ENCODE measurements around the gene CCNE1.

Gene CCNE1

GRCh38 chr19:29812080-29812880, 489 bp downstream of the CCNE1 start:
- TF ChIP-seq TAF1 (IDR thresholded peaks at IDR 0.05; ENCODE audit: borderline replicate concordance, insufficient read depth, low read length) (no peak), POLR2AphosphoS5 (IDR thresholded peaks at IDR 0.05; ENCODE audit: low read depth, low read length) (no peak), FOXP2 (optimal IDR thresholded peaks at IDR 0.05; ENCODE audit: borderline replicate concordance, extremely low read depth, extremely low read length, insufficient read depth) (no peak), SIN3A (IDR thresholded peaks at IDR 0.05; ENCODE audit: borderline replicate concordance, insufficient read depth, low read length) (no peak), REST (IDR thresholded peaks at IDR 0.05; ENCODE audit: insufficient read depth in 1 of 2, low read depth in 2 of 2, low read length in 2 of 2) (no peak)

- TF ChIP-seq POLR2AphosphoS5 (IDR thresholded peaks at IDR 0.05; ENCODE audit: low read depth, low read length) (no peak), SIN3A (IDR thresholded peaks at IDR 0.05; ENCODE audit: borderline replicate concordance, insufficient read depth, low read length) (no peak), TAF1 (IDR thresholded peaks at IDR 0.05; ENCODE audit: borderline replicate concordance, insufficient read depth, low read length) (no peak), FOXP2 (optimal IDR thresholded peaks at IDR 0.05; ENCODE audit: borderline replicate concordance, extremely low read depth, extremely low read length, insufficient read depth) (no peak), REST (IDR thresholded peaks at IDR 0.05; ENCODE audit: insufficient read depth in 1 of 2, low read depth in 2 of 2, low read length in 2 of 2) (no peak)
These were observed 1.1 kb downstream of the CCNE1 start for GRCh38 chr19:29812881-29813275.

GRCh38 chr19:29813642-29814041, 1.9 kb downstream of the CCNE1 start:
- TF ChIP-seq TAF1 (IDR thresholded peaks at IDR 0.05; ENCODE audit: borderline replicate concordance, insufficient read depth, low read length), result no peak
- TF ChIP-seq FOXP2 (optimal IDR thresholded peaks at IDR 0.05; ENCODE audit: borderline replicate concordance, extremely low read depth, extremely low read length, insufficient read depth), result no peak

- TF ChIP-seq REST (IDR thresholded peaks at IDR 0.05; ENCODE audit: insufficient read depth in 1 of 2, low read depth in 2 of 2, low read length in 2 of 2) (no peak), POLR2AphosphoS5 (IDR thresholded peaks at IDR 0.05; ENCODE audit: low read depth, low read length) (no peak), SIN3A (IDR thresholded peaks at IDR 0.05; ENCODE audit: borderline replicate concordance, insufficient read depth, low read length) (no peak), FOXP2 (optimal IDR thresholded peaks at IDR 0.05; ENCODE audit: borderline replicate concordance, extremely low read depth, extremely low read length, insufficient read depth) (no peak), TAF1 (IDR thresholded peaks at IDR 0.05; ENCODE audit: borderline replicate concordance, insufficient read depth, low read length) (no peak)
These were observed 3.4 kb downstream of the CCNE1 start for GRCh38 chr19:29815231-29815630.

- TF ChIP-seq TAF1 (IDR thresholded peaks at IDR 0.05; ENCODE audit: borderline replicate concordance, insufficient read depth, low read length), result no peak
- TF ChIP-seq POLR2AphosphoS5 (IDR thresholded peaks at IDR 0.05; ENCODE audit: low read depth, low read length), result no peak
- no peak for TF ChIP-seq FOXP2 (optimal IDR thresholded peaks at IDR 0.05; ENCODE audit: borderline replicate concordance, extremely low read depth, extremely low read length, insufficient read depth)
- no peak for TF ChIP-seq REST (IDR thresholded peaks at IDR 0.05; ENCODE audit: insufficient read depth in 1 of 2, low read depth in 2 of 2, low read length in 2 of 2)
- no peak for TF ChIP-seq SIN3A (IDR thresholded peaks at IDR 0.05; ENCODE audit: borderline replicate concordance, insufficient read depth, low read length)
These were observed 5.5 kb downstream of the CCNE1 start for GRCh38 chr19:29817316-29817715.

Measured in PFSK-1 (cell line).